ENCODE data around the gene CDC42EP1. TPM values are rescaled to one million over a fixed set of nuclear protein-coding genes. Genes with fewer than 3 reads are reported as not detected.

Gene CDC42EP1
- total and polyA plus RNA-seq, 2 donors (not counting 1 experiment from before 2014, with no cell fraction given): 0.22 TPM; not detected in 1

- no peak overlapping the region for H3K27ac ChIP-seq (ENCODE audit: low read length in 2 of 2)
- no peak overlapping the region for H3K4me3 ChIP-seq (ENCODE audit: control extremely low read depth in 1 of 5, extremely low read depth in 1 of 5, insufficient read depth in 1 of 5, low read depth in 2 of 5, low read length in 4 of 5)
- H3K27ac Mint-ChIP-seq: no peak overlapping the region
- no peak for ATAC-seq (ENCODE audit: low read depth)
- peaks cover 47% of the 10 kb centered on the region for H3K27me3 Mint-ChIP-seq
- H3K4me1 ChIP-seq (ENCODE audit: control insufficient read depth in 2 of 2, insufficient read depth in 2 of 2, low read length in 2 of 2): peaks cover 12 to 14% of the 10 kb centered on the region in 2 donors
- no peak overlapping the region for H2AFZ ChIP-seq (ENCODE audit: insufficient read depth, low read depth, low read length, poor library complexity, severe bottlenecking)
- no peaks in the 10 kb centered on the region for H3K79me2 ChIP-seq (ENCODE audit: control insufficient read depth, insufficient read depth, low read length)
- 6% methylated on average over 3 of the region's 5 CpGs for WGBS (ENCODE audit: insufficient coverage)
- no peak overlapping the region for H3K4me3 Mint-ChIP-seq
- no peak overlapping the region for H3K9ac ChIP-seq (ENCODE audit: low read length)
- POLR2A ChIA-PET: interaction anchor here (0.5 kb wide), 1 partner anchor 891 kb away, joined by 3 read pairs; no protein-coding TSS in a partner anchor
- H4K20me1 ChIP-seq (ENCODE audit: control insufficient read depth, insufficient read depth, low read length, poor library complexity, severe bottlenecking): no peaks in the 10 kb centered on the region
- no peaks in the 10 kb centered on the region for H3K36me3 ChIP-seq (replicated peaks in 1 of 2; ENCODE audit: control extremely low read depth in 1 of 2, control insufficient read depth in 1 of 2, extremely low read depth in 1 of 2, insufficient read depth in 2 of 2, low read length in 1 of 2)
- no peak for TF ChIP-seq CTCF (IDR thresholded peaks at IDR 0.05)
- no peak for TF ChIP-seq EZH2 (IDR thresholded peaks at IDR 0.05; ENCODE audit: borderline replicate concordance, insufficient read depth, low read depth, low read length, poor library complexity, severe bottlenecking)
- peaks cover 9% of the 10 kb centered on the region for H3K4me1 Mint-ChIP-seq
- intact Hi-C loops (cut with micrococcal nuclease): no loop called here
- peaks cover 0 to 9% (median 0%) of the 10 kb centered on the region in 3 donors for H3K9me3 ChIP-seq (ENCODE audit: control extremely low read depth in 1 of 3, control insufficient read depth in 2 of 3, insufficient read depth in 1 of 3, low read length in 2 of 3)
- CTCF ChIA-PET: interaction anchor here (2.1 to 3.6 kb wide), 2 partner anchors 10 to 36 kb away, joined by 6 to 30 read pairs; no protein-coding TSS in a partner anchor
- H3K27me3 ChIP-seq (replicated peaks in 1 of 4; ENCODE audit: control extremely low read depth in 1 of 4, control insufficient read depth in 3 of 4, insufficient read depth in 4 of 4, low read length in 3 of 4): peaks cover 0 to 53% (median 16%) of the 10 kb centered on the region in 4 experiments
- no peak for DNase-seq
- no peak overlapping the region for H3K4me2 ChIP-seq (replicated peaks; ENCODE audit: low read depth, low read length, poor library complexity, severe bottlenecking)
- H3K9me3 Mint-ChIP-seq (ENCODE audit: insufficient read depth): no peaks in the 10 kb centered on the region
Measured at GRCh38 chr22:37556710-37557109, 3.6 kb upstream of the CDC42EP1 start.

GRCh38 chr22:37557321-37558001, 2.8 kb upstream of the CDC42EP1 start:
- Histone ChIP-seq H3K79me2 (ENCODE audit: control insufficient read depth, insufficient read depth, low read length) (no peaks in the 10 kb centered on the region), H3K27me3 (replicated peaks in 1 of 4; ENCODE audit: control extremely low read depth in 1 of 4, control insufficient read depth in 3 of 4, insufficient read depth in 4 of 4, low read length in 3 of 4) (peaks cover 0 to 59% (median 21%) of the 10 kb centered on the region in 4 experiments), H3K4me2 (replicated peaks; ENCODE audit: low read depth, low read length, poor library complexity, severe bottlenecking) (no peak overlapping the region), H3K9me3 (ENCODE audit: control extremely low read depth in 1 of 3, control insufficient read depth in 2 of 3, insufficient read depth in 1 of 3, low read length in 2 of 3) (peaks cover 0 to 13% (median 0%) of the 10 kb centered on the region in 3 donors), H4K20me1 (ENCODE audit: control insufficient read depth, insufficient read depth, low read length, poor library complexity, severe bottlenecking) (no peaks in the 10 kb centered on the region), H3K36me3 (replicated peaks in 1 of 2; ENCODE audit: control extremely low read depth in 1 of 2, control insufficient read depth in 1 of 2, extremely low read depth in 1 of 2, insufficient read depth in 2 of 2, low read length in 1 of 2) (no peaks in the 10 kb centered on the region), H2AFZ (ENCODE audit: insufficient read depth, low read depth, low read length, poor library complexity, severe bottlenecking) (no peak overlapping the region), H3K4me1 (ENCODE audit: control insufficient read depth in 2 of 2, insufficient read depth in 2 of 2, low read length in 2 of 2) (peaks cover 17 to 19% of the 10 kb centered on the region in 2 donors), H3K4me3 (ENCODE audit: control extremely low read depth in 1 of 5, extremely low read depth in 1 of 5, insufficient read depth in 1 of 5, low read depth in 2 of 5, low read length in 4 of 5) (no peak overlapping the region), H3K27ac (ENCODE audit: low read length in 2 of 2) (no peak overlapping the region), H3K9ac (ENCODE audit: low read length) (no peak overlapping the region)
- ATAC-seq (ENCODE audit: low read depth): no peak
- 81% methylated on average over 4 of the region's 7 CpGs for WGBS (ENCODE audit: insufficient coverage)
- no peak for TF ChIP-seq EZH2 (IDR thresholded peaks at IDR 0.05; ENCODE audit: borderline replicate concordance, insufficient read depth, low read depth, low read length, poor library complexity, severe bottlenecking)
- no peak for TF ChIP-seq CTCF (IDR thresholded peaks at IDR 0.05)
- H3K4me3 Mint-ChIP-seq: no peak overlapping the region
- no peaks in the 10 kb centered on the region for H3K9me3 Mint-ChIP-seq (ENCODE audit: insufficient read depth)
- H3K4me1 Mint-ChIP-seq: peaks cover 16% of the 10 kb centered on the region
- peaks cover 53% of the 10 kb centered on the region for H3K27me3 Mint-ChIP-seq
- ChIA-PET POLR2A (interaction anchor here (0.5 kb wide), 1 partner anchor 890 kb away, joined by 3 read pairs; no protein-coding TSS in a partner anchor), CTCF (interaction anchor here (0.6 to 3.6 kb wide), 5 partner anchors 9 to 50 kb away, joined by 3 to 30 read pairs (median 6); no protein-coding TSS in a partner anchor)
- H3K27ac Mint-ChIP-seq: no peak overlapping the region
- intact Hi-C loops (cut with micrococcal nuclease): no loop called here
- DNase-seq: no peak
